ENCODE results near the gene FES.
A peak's percentile ranks its signal among the peaks of the same experiment; 100 is the strongest.
"Not testable (repeated sequence)": the region's sequence is repeated elsewhere in the genome, so short reads cannot be mapped to it uniquely, and the experiment has no call there.

FES gene

GRCh38 chr15:90893175-90894090 is 9.1 kb downstream of the FES start:
- DNase-seq: no peak

- no peak for DNase-seq
These were observed 11.3 kb downstream of the FES start for GRCh38 chr15:90895571-90896117.

- not testable (repeated sequence) for DNase-seq
These were observed 12.9 kb downstream of the FES start for GRCh38 chr15:90897131-90897655.

GRCh38 chr15:90901175-90902039 is 17.1 kb downstream of the FES start:
- DNase-seq: no peak

- peak; percentile 62 for DNase-seq
These were observed 17.9 kb downstream of the FES start for GRCh38 chr15:90902040-90902839.

GRCh38 chr15:90902840-90903732 is 18.8 kb downstream of the FES start, which contains the start of gene MAN2A2:
MAN2A2 (plus strand) TSS chr15:90903302; CDS start chr15:90904208, 906 bp downstream.
- DNase-seq: peak; percentile 52

GRCh38 chr15:90903733-90904536 is 19.6 kb downstream of the FES start:
- no peak for DNase-seq

- DNase-seq: no peak
These were observed 20.4 kb downstream of the FES start for GRCh38 chr15:90904746-90905145.

GRCh38 chr15:90905306-90906180 is 21.2 kb downstream of the FES start:
- DNase-seq: no peak

- no peak for DNase-seq
These were observed 22.0 kb downstream of the FES start for GRCh38 chr15:90906181-90906849.

GRCh38 chr15:90907051-90907660 is 22.9 kb downstream of the FES start:
- DNase-seq: no peak

GRCh38 chr15:90907838-90908507 is 23.7 kb downstream of the FES start:
- DNase-seq: no peak

GRCh38 chr15:90909449-90909848 is 25.1 kb downstream of the FES start:
- DNase-seq: not testable (repeated sequence)

- no peak for DNase-seq
These were observed 25.7 kb downstream of the FES start for GRCh38 chr15:90909976-90910375.

- no peak for DNase-seq
These were observed 26.4 kb downstream of the FES start for GRCh38 chr15:90910441-90911301.

GRCh38 chr15:90911302-90911623 is 27.0 kb downstream of the FES start:
- DNase-seq: no peak
